Activated CD4-positive, alpha-beta memory T cell treated with anti-CD3 and anti-CD28 coated beads, Interleukin-2, amount 10 ng/mL, durations not matched to agents 7 days and 5 days (primary cell): Measurements from ENCODE around the gene MOBP. TPM values are rescaled to one million over a fixed set of nuclear protein-coding genes. Genes with fewer than 3 reads are reported as not detected.

Experiments used
- CTCF ChIA-PET: fragments of 350-600 bp; sonication (Branson Sonifier 250); formaldehyde crosslinking; loops from one replicate; lab custom pipeline; 2021; ENCODE audit warnings: antibody characterized with exemption, inconsistent platforms; lab: Charles Lee
- POLR2A ChIA-PET: fragments of 350-600 bp; sonication (Branson Sonifier 250); formaldehyde crosslinking; loops from one replicate; lab custom pipeline; 2021; ENCODE audit warnings: antibody characterized with exemption; lab: Charles Lee
- DNase-seq: peaks from one replicate; pipeline ENCODE4 v3.0.0-alpha.2; 2020
- H3K27ac Mint-ChIP-seq: one replicate; pipeline ENCODE4 v1.8.0; 2021; ENCODE audit warnings: mild to moderate bottlenecking, mixed read lengths
- H3K27me3 Mint-ChIP-seq: one replicate; pipeline ENCODE4 v1.8.0; 2021; ENCODE audit warnings: mixed read lengths
- H3K36me3 Mint-ChIP-seq: one replicate; pipeline ENCODE4 v1.8.0; 2021; ENCODE audit warnings: low read depth, mixed read lengths
- H3K4me1 Mint-ChIP-seq: one replicate; pipeline ENCODE4 v1.8.0; 2021; ENCODE audit warnings: mixed read lengths
- H3K4me3 Mint-ChIP-seq: one replicate; pipeline ENCODE4 v1.8.0; 2021; ENCODE audit warnings: mild to moderate bottlenecking, mixed read lengths
- H3K9me3 Mint-ChIP-seq: one replicate; pipeline ENCODE4 v1.8.0; 2021; ENCODE audit warnings: mixed read lengths
- total RNA-seq, 2 experiments: library from RNA; stranded (reverse); gene quantifications; one replicate each; pipeline ENCODE4 v1.2.3, GENCODE V29; 2021

MOBP gene
- total RNA-seq, 2 experiments from 2014 or later, result not detected

GRCh38 chr3:39541442-39541841, 74.0 kb downstream of the MOBP start:
- H3K27me3 Mint-ChIP-seq, result peaks cover 12% of the 10 kb centered on the region
- POLR2A ChIA-PET, result no interaction called here
- H3K4me1 Mint-ChIP-seq, result peaks cover 20% of the 10 kb centered on the region

GRCh38 chr3:39541917-39542329, 74.4 kb downstream of the MOBP start:
- Mint-ChIP-seq H3K4me1 (peaks cover 20% of the 10 kb centered on the region), H3K27me3 (peaks cover 14% of the 10 kb centered on the region), H3K4me3 (no peak overlapping the region), H3K9me3 (no peaks in the 10 kb centered on the region), H3K27ac (no peak overlapping the region), H3K36me3 (no peaks in the 10 kb centered on the region)
- ChIA-PET CTCF (interaction anchor here (0.7 kb wide), 1 partner anchor 369 kb away, joined by 3 read pairs; no protein-coding TSS in a partner anchor), POLR2A (no interaction called here)
- no peak for DNase-seq

More at GRCh38 chr3:39541442-39541841, 74.0 kb downstream of the MOBP start:
- Mint-ChIP-seq H3K27ac (no peak overlapping the region), H3K36me3 (no peaks in the 10 kb centered on the region), H3K9me3 (no peaks in the 10 kb centered on the region), H3K4me3 (no peak overlapping the region)
- no peak for DNase-seq
- CTCF ChIA-PET, result interaction anchor here (0.7 kb wide), 2 partner anchors 101 to 369 kb away, joined by 3 to 4 read pairs; no protein-coding TSS in a partner anchor

- Mint-ChIP-seq H3K36me3 (no peaks in the 10 kb centered on the region), H3K4me3 (no peak overlapping the region), H3K9me3 (no peaks in the 10 kb centered on the region), H3K27me3 (peaks cover 17% of the 10 kb centered on the region), H3K27ac (no peak overlapping the region), H3K4me1 (peaks cover 20% of the 10 kb centered on the region)
- CTCF ChIA-PET, result no interaction called here
- POLR2A ChIA-PET, result no interaction called here
- no peak for DNase-seq
Measured at GRCh38 chr3:39542588-39542988, 75.1 kb downstream of the MOBP start.

- Mint-ChIP-seq H3K27ac (no peak overlapping the region), H3K36me3 (no peaks in the 10 kb centered on the region), H3K4me3 (no peak overlapping the region), H3K4me1 (no peaks in the 10 kb centered on the region), H3K9me3 (no peaks in the 10 kb centered on the region), H3K27me3 (peaks cover 32% of the 10 kb centered on the region)
- ChIA-PET CTCF (no interaction called here), POLR2A (no interaction called here)
- no peak for DNase-seq
Measured at GRCh38 chr3:39548282-39548681, 80.8 kb downstream of the MOBP start.

GRCh38 chr3:39550354-39551051, 83.0 kb downstream of the MOBP start:
- H3K4me3 Mint-ChIP-seq, result no peak overlapping the region
- DNase-seq, result no peak
- H3K27ac Mint-ChIP-seq, result no peak overlapping the region
- no peaks in the 10 kb centered on the region for H3K4me1 Mint-ChIP-seq
- H3K27me3 Mint-ChIP-seq, result peaks cover 41% of the 10 kb centered on the region
- CTCF ChIA-PET, result no interaction called here
- H3K9me3 Mint-ChIP-seq, result peaks cover 2% of the 10 kb centered on the region
- POLR2A ChIA-PET, result no interaction called here
- H3K36me3 Mint-ChIP-seq, result no peaks in the 10 kb centered on the region

Other genes starting within 250 kb of the MOBP start
- gene CX3CR1, start 187.6 kb upstream of the MOBP start, total RNA-seq, result 1 to 10 TPM; 5.5 to 6.2 TPM
- gene CCR8, start 138.0 kb upstream of the MOBP start, total RNA-seq, result 1 to 10 TPM; 7.6 to 7.9 TPM
- 10 to 100 TPM; 34.2 to 35.8 TPM for gene SLC25A38, start 84.3 kb upstream of the MOBP start, total RNA-seq
- 1,000 to 10,000 TPM; 1,345 to 1,384 TPM for gene RPSA, start 61.0 kb upstream of the MOBP start, total RNA-seq